ENCODE measurements around the gene EIF4E1B.

DNA sequence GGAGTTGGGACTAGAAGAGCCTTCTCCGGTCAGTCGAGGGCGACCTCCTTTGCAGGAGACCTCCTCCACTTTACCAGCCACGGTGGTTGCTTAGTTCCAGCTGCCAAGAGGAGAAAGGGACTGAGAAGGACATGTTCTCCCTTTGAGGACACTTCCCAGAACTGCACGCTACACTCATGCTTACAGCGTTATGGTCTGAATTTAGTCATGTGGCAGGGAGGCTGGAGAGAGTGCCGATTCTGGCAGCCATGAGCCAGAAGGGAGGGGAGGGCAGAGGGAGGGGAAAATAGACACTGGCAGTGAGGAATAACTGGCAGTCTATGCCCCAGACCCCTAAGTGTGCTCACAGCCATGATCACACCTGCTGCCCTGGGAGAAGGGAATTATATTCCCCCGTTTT is 64.6 kb downstream of the EIF4E1B start:
- no peak for TF ChIP-seq CSDC2 (CRISPR knock-in tag; IDR thresholded peaks at IDR 0.05)
- TF ChIP-seq, protein P1, sequence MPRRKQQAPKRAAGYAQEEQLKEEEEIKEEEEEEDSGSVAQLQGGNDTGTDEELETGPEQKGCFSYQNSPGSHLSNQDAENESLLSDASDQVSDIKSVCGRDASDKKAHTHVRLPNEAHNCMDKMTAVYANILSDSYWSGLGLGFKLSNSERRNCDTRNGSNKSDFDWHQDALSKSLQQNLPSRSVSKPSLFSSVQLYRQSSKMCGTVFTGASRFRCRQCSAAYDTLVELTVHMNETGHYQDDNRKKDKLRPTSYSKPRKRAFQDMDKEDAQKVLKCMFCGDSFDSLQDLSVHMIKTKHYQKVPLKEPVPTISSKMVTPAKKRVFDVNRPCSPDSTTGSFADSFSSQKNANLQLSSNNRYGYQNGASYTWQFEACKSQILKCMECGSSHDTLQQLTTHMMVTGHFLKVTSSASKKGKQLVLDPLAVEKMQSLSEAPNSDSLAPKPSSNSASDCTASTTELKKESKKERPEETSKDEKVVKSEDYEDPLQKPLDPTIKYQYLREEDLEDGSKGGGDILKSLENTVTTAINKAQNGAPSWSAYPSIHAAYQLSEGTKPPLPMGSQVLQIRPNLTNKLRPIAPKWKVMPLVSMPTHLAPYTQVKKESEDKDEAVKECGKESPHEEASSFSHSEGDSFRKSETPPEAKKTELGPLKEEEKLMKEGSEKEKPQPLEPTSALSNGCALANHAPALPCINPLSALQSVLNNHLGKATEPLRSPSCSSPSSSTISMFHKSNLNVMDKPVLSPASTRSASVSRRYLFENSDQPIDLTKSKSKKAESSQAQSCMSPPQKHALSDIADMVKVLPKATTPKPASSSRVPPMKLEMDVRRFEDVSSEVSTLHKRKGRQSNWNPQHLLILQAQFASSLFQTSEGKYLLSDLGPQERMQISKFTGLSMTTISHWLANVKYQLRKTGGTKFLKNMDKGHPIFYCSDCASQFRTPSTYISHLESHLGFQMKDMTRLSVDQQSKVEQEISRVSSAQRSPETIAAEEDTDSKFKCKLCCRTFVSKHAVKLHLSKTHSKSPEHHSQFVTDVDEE (CRISPR knock-in tag; IDR thresholded peaks at IDR 0.05), result no peak
- TF ChIP-seq, protein P2, sequence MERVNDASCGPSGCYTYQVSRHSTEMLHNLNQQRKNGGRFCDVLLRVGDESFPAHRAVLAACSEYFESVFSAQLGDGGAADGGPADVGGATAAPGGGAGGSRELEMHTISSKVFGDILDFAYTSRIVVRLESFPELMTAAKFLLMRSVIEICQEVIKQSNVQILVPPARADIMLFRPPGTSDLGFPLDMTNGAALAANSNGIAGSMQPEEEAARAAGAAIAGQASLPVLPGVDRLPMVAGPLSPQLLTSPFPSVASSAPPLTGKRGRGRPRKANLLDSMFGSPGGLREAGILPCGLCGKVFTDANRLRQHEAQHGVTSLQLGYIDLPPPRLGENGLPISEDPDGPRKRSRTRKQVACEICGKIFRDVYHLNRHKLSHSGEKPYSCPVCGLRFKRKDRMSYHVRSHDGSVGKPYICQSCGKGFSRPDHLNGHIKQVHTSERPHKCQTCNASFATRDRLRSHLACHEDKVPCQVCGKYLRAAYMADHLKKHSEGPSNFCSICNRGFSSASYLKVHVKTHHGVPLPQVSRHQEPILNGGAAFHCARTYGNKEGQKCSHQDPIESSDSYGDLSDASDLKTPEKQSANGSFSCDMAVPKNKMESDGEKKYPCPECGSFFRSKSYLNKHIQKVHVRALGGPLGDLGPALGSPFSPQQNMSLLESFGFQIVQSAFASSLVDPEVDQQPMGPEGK (CRISPR knock-in tag; IDR thresholded peaks at IDR 0.05; ENCODE audit: borderline replicate concordance), result no peak
- no peak for TF ChIP-seq ZFP3 (CRISPR knock-in tag; IDR thresholded peaks at IDR 0.05)
- no peak for TF ChIP-seq OSR1 (CRISPR knock-in tag; IDR thresholded peaks at IDR 0.05)
- TF ChIP-seq, protein P3, sequence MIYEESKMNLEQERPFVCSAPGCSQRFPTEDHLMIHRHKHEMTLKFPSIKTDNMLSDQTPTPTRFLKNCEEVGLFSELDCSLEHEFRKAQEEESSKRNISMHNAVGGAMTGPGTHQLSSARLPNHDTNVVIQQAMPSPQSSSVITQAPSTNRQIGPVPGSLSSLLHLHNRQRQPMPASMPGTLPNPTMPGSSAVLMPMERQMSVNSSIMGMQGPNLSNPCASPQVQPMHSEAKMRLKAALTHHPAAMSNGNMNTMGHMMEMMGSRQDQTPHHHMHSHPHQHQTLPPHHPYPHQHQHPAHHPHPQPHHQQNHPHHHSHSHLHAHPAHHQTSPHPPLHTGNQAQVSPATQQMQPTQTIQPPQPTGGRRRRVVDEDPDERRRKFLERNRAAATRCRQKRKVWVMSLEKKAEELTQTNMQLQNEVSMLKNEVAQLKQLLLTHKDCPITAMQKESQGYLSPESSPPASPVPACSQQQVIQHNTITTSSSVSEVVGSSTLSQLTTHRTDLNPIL (CRISPR knock-in tag; IDR thresholded peaks at IDR 0.05; ENCODE audit: low read depth), result no peak
- TF ChIP-seq RARB (CRISPR knock-in tag; IDR thresholded peaks at IDR 0.05), result no peak
- TF ChIP-seq, protein P4, sequence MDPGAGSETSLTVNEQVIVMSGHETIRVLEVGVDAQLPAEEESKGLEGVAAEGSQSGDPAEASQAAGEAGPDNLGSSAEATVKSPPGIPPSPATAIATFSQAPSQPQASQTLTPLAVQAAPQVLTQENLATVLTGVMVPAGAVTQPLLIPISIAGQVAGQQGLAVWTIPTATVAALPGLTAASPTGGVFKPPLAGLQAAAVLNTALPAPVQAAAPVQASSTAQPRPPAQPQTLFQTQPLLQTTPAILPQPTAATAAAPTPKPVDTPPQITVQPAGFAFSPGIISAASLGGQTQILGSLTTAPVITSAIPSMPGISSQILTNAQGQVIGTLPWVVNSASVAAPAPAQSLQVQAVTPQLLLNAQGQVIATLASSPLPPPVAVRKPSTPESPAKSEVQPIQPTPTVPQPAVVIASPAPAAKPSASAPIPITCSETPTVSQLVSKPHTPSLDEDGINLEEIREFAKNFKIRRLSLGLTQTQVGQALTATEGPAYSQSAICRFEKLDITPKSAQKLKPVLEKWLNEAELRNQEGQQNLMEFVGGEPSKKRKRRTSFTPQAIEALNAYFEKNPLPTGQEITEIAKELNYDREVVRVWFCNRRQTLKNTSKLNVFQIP (CRISPR knock-in tag; IDR thresholded peaks at IDR 0.05; ENCODE audit: borderline replicate concordance, low read depth), result no peak
